ENCODE results near the gene SIRPD.
A peak's percentile ranks its signal among the peaks of the same experiment; 100 is the strongest.

SIRPD gene

GRCh38 chr20:1526896-1527295, 30.6 kb downstream of the SIRPD start:
- Histone ChIP-seq H3K36me3 (ENCODE audit: control insufficient read depth, low read length) (no peaks in the 10 kb centered on the region), H3K27me3 (ENCODE audit: control insufficient read depth, low read length) (no peaks in the 10 kb centered on the region), H3K4me2 (ENCODE audit: low read length) (no peak overlapping the region), H3K9me2 (replicated peaks; ENCODE audit: control insufficient read depth, low read length) (no peaks in the 10 kb centered on the region), H3K27ac (ENCODE audit: low read depth, low read length) (no peak overlapping the region), H3K4me3 (ENCODE audit: low read length) (no peak overlapping the region), H3K4me1 (ENCODE audit: control insufficient read depth, low read length) (peaks cover 33% of the 10 kb centered on the region), H4K20me1 (ENCODE audit: control insufficient read depth, insufficient read depth, low read depth, low read length) (no peaks in the 10 kb centered on the region), H3K9me3 (ENCODE audit: control insufficient read depth, insufficient read depth, low read length) (no peaks in the 10 kb centered on the region), H3F3A (ENCODE audit: control insufficient read depth, insufficient read depth) (0 out of 2 replicates have a peak, but pooled peaks cover 3% of the 10 kb centered on the region), H3K79me2 (ENCODE audit: control insufficient read depth, low read length) (no peaks in the 10 kb centered on the region)
- TF ChIP-seq, protein P1, sequence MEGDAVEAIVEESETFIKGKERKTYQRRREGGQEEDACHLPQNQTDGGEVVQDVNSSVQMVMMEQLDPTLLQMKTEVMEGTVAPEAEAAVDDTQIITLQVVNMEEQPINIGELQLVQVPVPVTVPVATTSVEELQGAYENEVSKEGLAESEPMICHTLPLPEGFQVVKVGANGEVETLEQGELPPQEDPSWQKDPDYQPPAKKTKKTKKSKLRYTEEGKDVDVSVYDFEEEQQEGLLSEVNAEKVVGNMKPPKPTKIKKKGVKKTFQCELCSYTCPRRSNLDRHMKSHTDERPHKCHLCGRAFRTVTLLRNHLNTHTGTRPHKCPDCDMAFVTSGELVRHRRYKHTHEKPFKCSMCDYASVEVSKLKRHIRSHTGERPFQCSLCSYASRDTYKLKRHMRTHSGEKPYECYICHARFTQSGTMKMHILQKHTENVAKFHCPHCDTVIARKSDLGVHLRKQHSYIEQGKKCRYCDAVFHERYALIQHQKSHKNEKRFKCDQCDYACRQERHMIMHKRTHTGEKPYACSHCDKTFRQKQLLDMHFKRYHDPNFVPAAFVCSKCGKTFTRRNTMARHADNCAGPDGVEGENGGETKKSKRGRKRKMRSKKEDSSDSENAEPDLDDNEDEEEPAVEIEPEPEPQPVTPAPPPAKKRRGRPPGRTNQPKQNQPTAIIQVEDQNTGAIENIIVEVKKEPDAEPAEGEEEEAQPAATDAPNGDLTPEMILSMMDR (IDR thresholded peaks at IDR 0.05; ENCODE audit: low read depth, low read length, poor library complexity, severe bottlenecking): no peak
- TF ChIP-seq EZH2phosphoT487 (IDR thresholded peaks at IDR 0.05; ENCODE audit: borderline replicate concordance, low read length): no peak

- peaks cover 36% of the 10 kb centered on the region for H3K4me1 ChIP-seq (ENCODE audit: control insufficient read depth, low read length)
- H3K79me2 ChIP-seq (ENCODE audit: control insufficient read depth, low read length): no peaks in the 10 kb centered on the region
Measured at GRCh38 chr20:1526310-1526709, 31.2 kb downstream of the SIRPD start.

GRCh38 chr20:1524004-1524403, 33.5 kb downstream of the SIRPD start:
- H3K4me3 ChIP-seq (ENCODE audit: low read length): peak overlapping the region; percentile 12; the same call in 1 of the 2 replicates
- H3K27me3 ChIP-seq (ENCODE audit: control insufficient read depth, low read length): no peaks in the 10 kb centered on the region
- no peak for TF ChIP-seq EZH2phosphoT487 (IDR thresholded peaks at IDR 0.05; ENCODE audit: borderline replicate concordance, low read length)
- TF ChIP-seq, protein P1 (IDR thresholded peaks at IDR 0.05; ENCODE audit: low read depth, low read length, poor library complexity, severe bottlenecking): no peak
- no peaks in the 10 kb centered on the region for H3K9me3 ChIP-seq (ENCODE audit: control insufficient read depth, insufficient read depth, low read length)
- peaks cover 47% of the 10 kb centered on the region for H3K4me1 ChIP-seq (ENCODE audit: control insufficient read depth, low read length)
- peak overlapping the region; percentile 51 for H3K4me2 ChIP-seq (ENCODE audit: low read length)
- 0 out of 2 replicates have a peak, but pooled peaks cover 3% of the 10 kb centered on the region for H3F3A ChIP-seq (ENCODE audit: control insufficient read depth, insufficient read depth)
- no peaks in the 10 kb centered on the region for H4K20me1 ChIP-seq (ENCODE audit: control insufficient read depth, insufficient read depth, low read depth, low read length)
- no peaks in the 10 kb centered on the region for H3K9me2 ChIP-seq (replicated peaks; ENCODE audit: control insufficient read depth, low read length)
- H3K36me3 ChIP-seq (ENCODE audit: control insufficient read depth, low read length): no peaks in the 10 kb centered on the region
- H3K79me2 ChIP-seq (ENCODE audit: control insufficient read depth, low read length): no peaks in the 10 kb centered on the region
- H3K27ac ChIP-seq (ENCODE audit: low read depth, low read length): peak overlapping the region; percentile 63

More at GRCh38 chr20:1526310-1526709, 31.2 kb downstream of the SIRPD start:
- Histone ChIP-seq H3K4me3 (ENCODE audit: low read length) (no peak overlapping the region), H3K9me3 (ENCODE audit: control insufficient read depth, insufficient read depth, low read length) (no peaks in the 10 kb centered on the region), H3K9me2 (replicated peaks; ENCODE audit: control insufficient read depth, low read length) (no peaks in the 10 kb centered on the region), H4K20me1 (ENCODE audit: control insufficient read depth, insufficient read depth, low read depth, low read length) (no peaks in the 10 kb centered on the region), H3K36me3 (ENCODE audit: control insufficient read depth, low read length) (no peaks in the 10 kb centered on the region), H3F3A (ENCODE audit: control insufficient read depth, insufficient read depth) (0 out of 2 replicates have a peak, but pooled peaks cover 3% of the 10 kb centered on the region), H3K4me2 (ENCODE audit: low read length) (no peak overlapping the region), H3K27ac (ENCODE audit: low read depth, low read length) (no peak overlapping the region), H3K27me3 (ENCODE audit: control insufficient read depth, low read length) (no peaks in the 10 kb centered on the region)
- TF ChIP-seq, protein P1 (IDR thresholded peaks at IDR 0.05; ENCODE audit: low read depth, low read length, poor library complexity, severe bottlenecking): no peak
- TF ChIP-seq EZH2phosphoT487 (IDR thresholded peaks at IDR 0.05; ENCODE audit: borderline replicate concordance, low read length): no peak
